SK-N-MC (cell line): Measurements from ENCODE around the gene FNIP2.

ENCODE experiments used
- DNase-seq: peaks from one replicate; pipeline ENCODE4 v3.0.0-alpha.2; 2011; ENCODE audit warnings: low read depth, low spot score
- H3K27ac ChIP-seq: fragments of 200-600 bp; sonication (generic); 2 replicates; pipeline ENCODE4 v1.5.1; 2016; ENCODE audit warnings: mixed run types
- H3K36me3 ChIP-seq: fragments of 200-600 bp; sonication (generic); 2 replicates; pipeline ENCODE4 v1.6.1; 2017; ENCODE audit warnings: antibody characterized with exemption, low read length, mixed read lengths; ENCODE audit not compliant: insufficient read depth
- H3K4me3 ChIP-seq: fragments of 200-600 bp; sonication (generic); 2 replicates; pipeline ENCODE4 v1.5.1; 2016
- H3K9ac ChIP-seq: fragments of 200-600 bp; sonication (generic); 2 replicates; pipeline ENCODE4 v1.8.0; 2017; ENCODE audit warnings: mixed run types, mixed read lengths; ENCODE audit not compliant: insufficient read length
- H3K9me3 ChIP-seq: fragments of 200-600 bp; sonication (generic); 2 replicates; pipeline ENCODE4 v1.6.1; 2017; ENCODE audit warnings: low read depth, mild to moderate bottlenecking, antibody characterized with exemption, low read length, moderate library complexity, mixed read lengths
- EZH2 ChIP-seq: fragments of 200-600 bp; sonication (generic); IDR thresholded peaks from one replicate; pipeline ENCODE4 v1.6.1; 2017; ENCODE audit warnings: antibody characterized with exemption
- FOXP2 ChIP-seq: optimal IDR thresholded peaks from 2 replicates; pipeline ENCODE3; 2011; ENCODE audit warnings: mild to moderate bottlenecking, moderate library complexity; ENCODE audit not compliant: insufficient read depth; ENCODE audit errors: extremely low read length, control extremely low read depth
- POLR2AphosphoS5 ChIP-seq: IDR thresholded peaks from 2 replicates; pipeline ENCODE4 v1.6.1; 2012; ENCODE audit warnings: mild to moderate bottlenecking, low read depth, low read length, borderline replicate concordance

FNIP2 gene

GRCh38 chr4:158929939-158930638 lies 161.3 kb downstream of the FNIP2 start:
- Histone ChIP-seq H3K36me3 (no peaks in the 10 kb centered on the region), H3K9ac (no peak overlapping the region)

GRCh38 chr4:158930639-158930972 lies 161.8 kb downstream of the FNIP2 start:
- TF ChIP-seq EZH2, result no peak
- TF ChIP-seq FOXP2, result no peak
- no peak for TF ChIP-seq POLR2AphosphoS5
- H3K4me3 ChIP-seq, result no peak overlapping the region
- no peaks in the 10 kb centered on the region for H3K36me3 ChIP-seq
- H3K9me3 ChIP-seq, result no peaks in the 10 kb centered on the region
- no peak overlapping the region for H3K27ac ChIP-seq
- DNase-seq, result no peak
- H3K9ac ChIP-seq, result no peak overlapping the region

More at GRCh38 chr4:158929939-158930638, 161.3 kb downstream of the FNIP2 start:
- TF ChIP-seq POLR2AphosphoS5 (no peak), EZH2 (no peak), FOXP2 (no peak)
- Histone ChIP-seq H3K4me3 (no peak overlapping the region), H3K9me3 (no peaks in the 10 kb centered on the region), H3K27ac (no peak overlapping the region)
- DNase-seq, result no peak

DNA sequence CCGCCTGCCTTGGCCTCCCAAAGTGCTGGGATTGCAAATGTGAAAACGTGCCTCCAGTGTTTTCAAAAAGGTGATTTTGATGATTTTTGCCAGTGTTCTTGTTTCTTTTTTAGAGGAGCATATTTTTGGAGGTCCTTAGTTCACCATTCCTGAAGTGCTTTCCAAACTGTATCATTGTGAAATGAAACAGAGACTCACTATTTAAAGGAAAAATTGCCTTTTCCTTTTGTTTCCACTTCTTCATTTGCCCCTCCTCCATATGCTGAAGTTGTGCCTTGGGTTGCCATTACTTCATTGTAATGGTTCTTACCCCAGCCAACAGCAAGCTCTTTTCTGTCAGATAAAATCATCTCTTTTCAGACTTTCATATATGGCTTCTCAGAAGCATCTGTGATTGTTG lies 164.4 kb downstream of the FNIP2 start:
- H3K9me3 ChIP-seq, result no peaks in the 10 kb centered on the region
- H3K4me3 ChIP-seq, result no peak overlapping the region
- no peak overlapping the region for H3K27ac ChIP-seq
- TF ChIP-seq FOXP2, result no peak
- TF ChIP-seq EZH2, result no peak
- TF ChIP-seq POLR2AphosphoS5, result no peak
- H3K9ac ChIP-seq, result no peak overlapping the region
- H3K36me3 ChIP-seq, result no peaks in the 10 kb centered on the region
- no peak for DNase-seq

GRCh38 chr4:158934996-158935669 lies 166.3 kb downstream of the FNIP2 start:
- TF ChIP-seq EZH2, result no peak
- TF ChIP-seq POLR2AphosphoS5, result no peak
- no peak for TF ChIP-seq FOXP2
- H3K27ac ChIP-seq, result no peak overlapping the region
- H3K36me3 ChIP-seq, result no peaks in the 10 kb centered on the region
- no peak for DNase-seq
- H3K9ac ChIP-seq, result no peak overlapping the region
- no peak overlapping the region for H3K4me3 ChIP-seq
- H3K9me3 ChIP-seq, result no peaks in the 10 kb centered on the region

DNA sequence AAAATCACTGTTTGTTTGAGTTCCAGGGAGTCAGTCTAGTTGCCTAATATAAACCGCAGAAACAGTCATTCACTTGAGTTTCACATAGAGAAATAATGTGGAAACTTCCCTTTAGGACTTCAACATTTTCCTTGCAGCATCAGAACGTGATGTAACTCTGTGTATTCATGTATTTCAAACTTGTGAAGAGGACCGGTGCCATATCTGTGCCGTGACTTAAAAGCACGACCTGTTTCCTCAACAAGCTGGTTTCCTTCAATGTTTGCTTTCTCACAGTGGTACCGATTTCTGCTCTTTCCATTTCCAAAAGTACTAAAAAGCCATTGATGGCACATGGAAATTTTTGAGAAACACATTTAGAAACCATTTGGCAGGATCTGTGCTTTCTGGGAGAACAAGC lies 167.4 kb downstream of the FNIP2 start:
- Histone ChIP-seq H3K9me3 (no peaks in the 10 kb centered on the region), H3K4me3 (no peak overlapping the region), H3K9ac (no peak overlapping the region), H3K27ac (no peak overlapping the region), H3K36me3 (no peaks in the 10 kb centered on the region)
- no peak for TF ChIP-seq EZH2
- no peak for TF ChIP-seq FOXP2
- no peak for TF ChIP-seq POLR2AphosphoS5
- DNase-seq, result no peak

- no peak for TF ChIP-seq EZH2
- no peak for TF ChIP-seq FOXP2
- TF ChIP-seq POLR2AphosphoS5, result no peak
- H3K36me3 ChIP-seq, result no peaks in the 10 kb centered on the region
- no peaks in the 10 kb centered on the region for H3K9me3 ChIP-seq
- no peak for DNase-seq
- H3K9ac ChIP-seq, result no peak overlapping the region
- H3K4me3 ChIP-seq, result no peak overlapping the region; the same call in 1 of the 2 replicates
- H3K27ac ChIP-seq, result no peak overlapping the region
These were observed 169.6 kb downstream of the FNIP2 start for GRCh38 chr4:158938220-158939044.

GRCh38 chr4:158940271-158940670 lies 171.4 kb downstream of the FNIP2 start:
- H3K9ac ChIP-seq, result no peak overlapping the region
- DNase-seq, result no peak
- no peaks in the 10 kb centered on the region for H3K36me3 ChIP-seq
- H3K4me3 ChIP-seq, result no peak overlapping the region
- H3K27ac ChIP-seq, result no peak overlapping the region
- H3K9me3 ChIP-seq, result no peaks in the 10 kb centered on the region
- TF ChIP-seq EZH2 (no peak), FOXP2 (no peak)

DNA sequence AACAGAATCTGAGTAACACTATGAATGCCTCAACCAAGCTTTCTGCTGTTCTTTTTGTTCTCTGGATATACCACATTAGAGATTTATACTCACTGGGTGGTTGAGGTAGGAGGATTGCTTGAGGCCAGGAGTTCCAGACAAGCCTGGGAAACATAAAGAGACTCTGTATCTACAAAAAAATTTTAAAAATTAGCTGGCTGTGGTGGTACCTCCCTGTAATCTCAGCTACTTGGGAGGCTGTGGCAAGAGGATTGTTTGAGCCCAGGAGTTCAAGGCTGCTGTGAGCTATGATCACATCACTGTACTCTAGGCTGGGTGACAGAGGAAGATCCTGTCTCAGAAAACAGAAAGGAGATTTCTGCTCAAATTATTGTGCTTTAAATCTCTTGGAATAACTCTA lies 172.5 kb downstream of the FNIP2 start:
- DNase-seq, result no peak
- no peak overlapping the region for H3K9ac ChIP-seq
- TF ChIP-seq EZH2 (no peak), POLR2AphosphoS5 (no peak), FOXP2 (no peak)
- no peaks in the 10 kb centered on the region for H3K36me3 ChIP-seq
- H3K27ac ChIP-seq, result no peak overlapping the region
- no peak overlapping the region for H3K4me3 ChIP-seq
- no peaks in the 10 kb centered on the region for H3K9me3 ChIP-seq
